Gastroesophageal sphincter (tissue), 4 donors: Measurements from ENCODE around the gene OIT3. TPM values are rescaled to one million over a fixed set of nuclear protein-coding genes. Genes with fewer than 3 reads are reported as not detected.

Experiments
- ATAC-seq: fragments of 150-250 bp; one replicate; pipeline ENCODE4 v1.9.1; 2016; ENCODE audit warnings: mild to moderate bottlenecking, moderate library complexity
- H3K27ac ChIP-seq, 4 donors: fragments of 200-600 bp; sonication (generic) in 3 of 4; 1 replicate in 3 of 4; 2 replicates in 1 of 4; pipeline ENCODE4 v1.5.1; 2016 to 2019
- H3K27me3 ChIP-seq: fragments of 200-600 bp; sonication (generic); one replicate; pipeline ENCODE4 v1.5.1; 2019
- H3K36me3 ChIP-seq, 2 donors: fragments of 200-600 bp; sonication (generic); one replicate each; pipeline ENCODE4 v1.5.1; 2019; ENCODE audit warnings: control low read depth in 1 of 2
- H3K4me1 ChIP-seq, 3 donors: fragments of 200-600 bp; sonication (generic); 1 replicate in 2 of 3; 2 replicates in 1 of 3; pipeline ENCODE4 v1.5.1; 2016 to 2019; ENCODE audit warnings: control low read depth in 2 of 3
- H3K4me3 ChIP-seq, 2 donors: fragments of 200-600 bp; sonication (generic); one replicate each; pipeline ENCODE4 v1.5.1; 2019; ENCODE audit warnings: mild to moderate bottlenecking in 1 of 2, moderate library complexity in 1 of 2
- H3K9me3 ChIP-seq, 3 donors: fragments of 200-600 bp; sonication (generic); one replicate each; pipeline ENCODE4 v1.5.1; 2017 to 2019; ENCODE audit warnings: control low read depth in 2 of 3
- CTCF ChIP-seq, 4 experiments: fragments of 200-600 bp in 2 of 4; fragments of 450-650 bp in 2 of 4; sonication (generic) in 1 of 4; IDR thresholded peaks; one replicate each; pipeline ENCODE4 v1.5.1; 2017 to 2019; ENCODE audit warnings: antibody characterized with exemption in 4 of 4, mild to moderate bottlenecking in 2 of 4, moderate library complexity in 2 of 4
- EP300 ChIP-seq: sonication (generic); formaldehyde crosslinking; IDR thresholded peaks from one replicate; pipeline ENCODE4 v1.6.1; 2017; ENCODE audit warnings: antibody characterized with exemption, mild to moderate bottlenecking
- POLR2A ChIP-seq, 2 donors: fragments of 450-650 bp; IDR thresholded peaks; one replicate each; pipeline ENCODE4 v1.6.1; 2017; ENCODE audit warnings: antibody characterized with exemption in 2 of 2, mild to moderate bottlenecking in 2 of 2, moderate library complexity in 1 of 2
- POLR2AphosphoS5 ChIP-seq: sonication (generic); formaldehyde crosslinking; IDR thresholded peaks from one replicate; pipeline ENCODE4 v1.6.1; 2017; ENCODE audit warnings: antibody characterized with exemption
- WGBS, 2 donors: methylation state at CpG; one replicate each; pipeline ENCODE4 v1.1.5; 2018; ENCODE audit warnings: low coverage in 1 of 2; 5-methylcytosine and 5-hydroxymethylcytosine counted together
- total RNA-seq, 4 donors: library from RNA; depleted of rRNA; stranded (reverse); fragments of >200 nt; gene quantifications; one replicate each; pipeline ENCODE4 v1.1.0, GENCODE V29; 2016

OIT3 gene
- total RNA-seq, 4 donors from 2014 or later: 0.12 to 0.40 TPM; not detected in 2

- no peak for ATAC-seq
- no peaks in the 10 kb centered on the region for H3K9me3 ChIP-seq
- H3K4me1 ChIP-seq: no peaks in the 10 kb centered on the region
- H3K36me3 ChIP-seq: peaks cover 0 to 3% of the 10 kb centered on the region in 2 donors
- no peak overlapping the region for H3K27ac ChIP-seq
- TF ChIP-seq CTCF (IDR thresholded peaks at IDR 0.05) (no peak), EP300 (no peak), POLR2AphosphoS5 (no peak), POLR2A (IDR thresholded peaks at IDR 0.05) (no peak)
- H3K4me3 ChIP-seq: no peak overlapping the region
- no peaks in the 10 kb centered on the region for H3K27me3 ChIP-seq
Observed at GRCh38 chr10:72855129-72855528, 38.4 kb upstream of the OIT3 start.

GRCh38 chr10:72855790-72856189, 37.7 kb upstream of the OIT3 start:
- 63 to 94% methylated on average over 2 of the region's 2 CpGs for WGBS, 2 donors
- Histone ChIP-seq H3K4me3 (no peak overlapping the region), H3K27me3 (no peaks in the 10 kb centered on the region), H3K27ac (no peak overlapping the region), H3K4me1 (no peaks in the 10 kb centered on the region), H3K9me3 (no peaks in the 10 kb centered on the region), H3K36me3 (peaks cover 0 to 9% of the 10 kb centered on the region in 2 donors)
- ATAC-seq: no peak
- TF ChIP-seq EP300 (no peak), CTCF (IDR thresholded peaks at IDR 0.05) (no peak), POLR2AphosphoS5 (no peak), POLR2A (IDR thresholded peaks at IDR 0.05) (no peak)

DNA sequence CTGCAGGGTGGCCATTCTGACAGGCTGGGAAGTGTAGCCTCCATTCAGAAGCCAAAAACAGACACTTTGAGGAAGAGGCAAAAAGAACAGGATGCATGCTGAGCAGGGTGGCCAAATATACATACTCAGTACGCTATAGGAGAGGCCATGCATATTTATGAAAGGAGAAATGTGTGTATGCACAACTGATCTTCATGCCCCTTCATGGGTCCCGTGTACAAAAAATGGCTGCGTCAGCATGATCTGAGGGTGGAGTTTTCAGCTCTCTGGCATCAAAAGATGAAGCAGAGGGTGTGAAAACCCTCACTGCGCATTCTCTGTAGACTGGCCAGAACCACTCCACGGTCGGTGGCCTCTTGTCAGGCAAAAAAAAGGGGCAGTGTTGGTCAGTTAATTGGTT, 35.5 kb upstream of the OIT3 start:
- H3K27me3 ChIP-seq: no peaks in the 10 kb centered on the region
- H3K4me3 ChIP-seq: no peak overlapping the region

DNA sequence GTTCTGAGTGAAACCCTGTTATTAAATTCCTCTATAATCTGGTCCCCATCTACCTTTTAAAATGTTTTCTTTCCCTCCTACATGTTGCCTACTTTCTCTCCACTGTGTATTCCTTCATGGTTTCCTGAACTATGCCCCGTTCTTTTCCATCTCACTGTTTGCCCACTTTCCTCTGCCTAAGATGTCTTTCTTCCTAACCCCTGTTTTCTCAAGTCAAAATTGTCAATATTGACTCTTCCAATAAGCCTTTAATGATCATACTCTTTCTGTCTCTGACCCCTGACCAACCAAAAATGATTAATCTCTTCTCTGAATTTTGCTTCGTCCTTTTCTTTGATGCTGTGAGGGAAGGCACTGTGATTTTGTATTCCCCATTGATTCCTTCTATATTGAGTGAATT, 30.6 kb upstream of the OIT3 start:
- no peak overlapping the region for H3K27ac ChIP-seq
- WGBS, 2 donors: 86 to 100% methylated on average over 2 of the region's 2 CpGs
- peaks cover 0 to 47% of the 10 kb centered on the region in 2 donors for H3K36me3 ChIP-seq
- H3K4me3 ChIP-seq: no peak overlapping the region
- ATAC-seq: no peak
- no peaks in the 10 kb centered on the region for H3K4me1 ChIP-seq
- TF ChIP-seq EP300: no peak
- TF ChIP-seq CTCF (IDR thresholded peaks at IDR 0.05): no peak
- H3K9me3 ChIP-seq: no peaks in the 10 kb centered on the region
- H3K27me3 ChIP-seq: no peaks in the 10 kb centered on the region

More for the DNA sequence above, 35.5 kb upstream of the OIT3 start:
- no peaks in the 10 kb centered on the region for H3K4me1 ChIP-seq
- TF ChIP-seq POLR2A (IDR thresholded peaks at IDR 0.05) (no peak), POLR2AphosphoS5 (no peak), EP300 (no peak), CTCF (IDR thresholded peaks at IDR 0.05) (no peak)
- H3K9me3 ChIP-seq: no peaks in the 10 kb centered on the region
- 83 to 97% methylated on average over 6 of the region's 6 CpGs for WGBS, 2 donors
- no peak overlapping the region for H3K27ac ChIP-seq
- ATAC-seq: no peak
- peaks cover 0 to 29% of the 10 kb centered on the region in 2 donors for H3K36me3 ChIP-seq

GRCh38 chr10:72875250-72876055, 18.1 kb upstream of the OIT3 start:
- no peaks in the 10 kb centered on the region for H3K4me1 ChIP-seq
- 68 to 73% methylated on average over 3 of the region's 3 CpGs for WGBS, 2 donors

More at GRCh38 chr10:72875250-72876055, 18.1 kb upstream of the OIT3 start:
- TF ChIP-seq POLR2A (IDR thresholded peaks at IDR 0.05) (no peak), EP300 (no peak), CTCF (IDR thresholded peaks at IDR 0.05) (peak in 3 of 4 experiments; percentile 17 to 45 (median 19))
- Histone ChIP-seq H3K27ac (no peak overlapping the region), H3K4me3 (no peak overlapping the region), H3K9me3 (no peaks in the 10 kb centered on the region), H3K27me3 (no peaks in the 10 kb centered on the region), H3K36me3 (peaks cover 0 to 29% of the 10 kb centered on the region in 2 donors)
- no peak for ATAC-seq
